Esophagus muscularis mucosa (tissue), 4 donors: ENCODE measurements around the gene DDAH1. TPM values are rescaled to one million over a fixed set of nuclear protein-coding genes. Genes with fewer than 3 reads are reported as not detected.

ENCODE experiments used
- DNase-seq: peaks from one replicate; pipeline ENCODE4 v3.0.0-alpha.2; 2017; ENCODE audit errors: extremely low spot score
- H3K27ac ChIP-seq, 4 donors: fragments of 200-600 bp; sonication (generic); replicated peaks in 1 of 4; 1 replicate in 3 of 4; 2 replicates in 1 of 4; pipeline ENCODE4 v1.5.1; 2016 to 2019; ENCODE audit warnings: mild to moderate bottlenecking in 1 of 4
- H3K27me3 ChIP-seq, 4 donors: fragments of 200-600 bp; sonication (generic); one replicate each; pipeline versions ENCODE4 v1.5.1 to v1.6.0; 2016 to 2019
- H3K36me3 ChIP-seq, 4 donors: fragments of 200-600 bp; sonication (generic); one replicate each; pipeline ENCODE4 v1.5.1; 2016 to 2019
- H3K4me1 ChIP-seq, 4 donors: fragments of 200-600 bp; sonication (generic); one replicate each; pipeline ENCODE4 v1.5.1; 2016 to 2019
- H3K4me3 ChIP-seq, 4 donors: fragments of 200-600 bp; sonication (generic); 1 replicate in 2 of 4; 2 replicates in 2 of 4; pipeline ENCODE4 v1.5.1; 2016 to 2019; ENCODE audit warnings: mild to moderate bottlenecking in 4 of 4, moderate library complexity in 1 of 4
- H3K9me3 ChIP-seq, 4 donors: fragments of 200-600 bp; sonication (generic); 1 replicate in 3 of 4; 2 replicates in 1 of 4; pipeline ENCODE4 v1.5.1; 2016 to 2019
- EP300 ChIP-seq: sonication (generic); formaldehyde crosslinking; IDR thresholded peaks from one replicate; pipeline ENCODE4 v1.6.1; 2017; ENCODE audit warnings: antibody characterized with exemption
- POLR2A ChIP-seq: fragments of 450-650 bp; IDR thresholded peaks from one replicate; pipeline ENCODE4 v1.6.1; 2017; ENCODE audit warnings: antibody characterized with exemption, moderate library complexity, mild to moderate bottlenecking, low read depth
- POLR2AphosphoS5 ChIP-seq, 2 donors: sonication (generic); formaldehyde crosslinking; IDR thresholded peaks; one replicate each; pipeline ENCODE4 v1.6.1; 2017; ENCODE audit warnings: antibody characterized with exemption in 2 of 2
- WGBS: methylation state at CpG from one replicate; pipeline ENCODE4 v1.1.5; 2018; 5-methylcytosine and 5-hydroxymethylcytosine counted together
- intact Hi-C: fragments of 100-400 bp; cut with DNase I; formaldehyde crosslinking; loops from one replicate; pipeline ENCODE4 v1.15.1; 2023
- total RNA-seq, 4 donors: library from RNA; depleted of rRNA; stranded (reverse); fragments of >200 nt; gene quantifications; one replicate each; pipeline versions ENCODE4 v1.1.0 to v1.2.1, GENCODE V29; 2016
- TF ChIP-seq, protein P1 (sequence below), 3 experiments: fragments of 200-600 bp in 2 of 3; fragments of 450-650 bp in 1 of 3; sonication (generic) in 2 of 3; IDR thresholded peaks; one replicate each; pipeline ENCODE4 v1.5.1; 2017 to 2019; ENCODE audit warnings: antibody characterized with exemption in 3 of 3, mild to moderate bottlenecking in 2 of 3, moderate library complexity in 1 of 3

Gene DDAH1
- total RNA-seq, 4 donors from 2014 or later, result 27.0 to 75.3 (median 38.0) TPM

DNA sequence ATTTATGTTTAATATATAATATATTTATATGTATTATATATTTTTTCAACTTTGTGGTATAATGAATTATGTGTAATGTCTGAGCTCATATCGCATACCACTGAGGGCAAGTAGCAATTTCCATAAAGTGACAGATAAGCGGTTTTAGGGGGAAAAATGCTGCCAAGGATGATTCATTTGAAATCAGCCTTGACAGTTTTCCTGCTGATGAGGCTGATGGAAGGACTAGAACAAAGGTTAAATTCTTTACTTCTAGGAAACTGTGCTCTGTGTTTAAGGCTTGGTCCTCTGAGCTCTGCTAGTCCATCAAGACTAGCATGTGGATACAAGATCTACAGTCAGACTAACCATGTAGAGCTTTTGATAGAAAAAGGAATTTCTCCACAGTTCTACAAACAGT is 19.3 kb upstream of the DDAH1 start:
- Histone ChIP-seq H3K36me3 (no peaks in the 10 kb centered on the region), H3K4me3 (no peak overlapping the region), H3K4me1 (no peaks in the 10 kb centered on the region), H3K9me3 (no peaks in the 10 kb centered on the region), H3K27ac (no peak overlapping the region), H3K27me3 (no peaks in the 10 kb centered on the region)
- TF ChIP-seq EP300, result no peak
- TF ChIP-seq POLR2AphosphoS5 (IDR thresholded peaks at IDR 0.05), result no peak
- TF ChIP-seq, protein P1, sequence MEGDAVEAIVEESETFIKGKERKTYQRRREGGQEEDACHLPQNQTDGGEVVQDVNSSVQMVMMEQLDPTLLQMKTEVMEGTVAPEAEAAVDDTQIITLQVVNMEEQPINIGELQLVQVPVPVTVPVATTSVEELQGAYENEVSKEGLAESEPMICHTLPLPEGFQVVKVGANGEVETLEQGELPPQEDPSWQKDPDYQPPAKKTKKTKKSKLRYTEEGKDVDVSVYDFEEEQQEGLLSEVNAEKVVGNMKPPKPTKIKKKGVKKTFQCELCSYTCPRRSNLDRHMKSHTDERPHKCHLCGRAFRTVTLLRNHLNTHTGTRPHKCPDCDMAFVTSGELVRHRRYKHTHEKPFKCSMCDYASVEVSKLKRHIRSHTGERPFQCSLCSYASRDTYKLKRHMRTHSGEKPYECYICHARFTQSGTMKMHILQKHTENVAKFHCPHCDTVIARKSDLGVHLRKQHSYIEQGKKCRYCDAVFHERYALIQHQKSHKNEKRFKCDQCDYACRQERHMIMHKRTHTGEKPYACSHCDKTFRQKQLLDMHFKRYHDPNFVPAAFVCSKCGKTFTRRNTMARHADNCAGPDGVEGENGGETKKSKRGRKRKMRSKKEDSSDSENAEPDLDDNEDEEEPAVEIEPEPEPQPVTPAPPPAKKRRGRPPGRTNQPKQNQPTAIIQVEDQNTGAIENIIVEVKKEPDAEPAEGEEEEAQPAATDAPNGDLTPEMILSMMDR (IDR thresholded peaks at IDR 0.05), result no peak
- TF ChIP-seq POLR2A, result no peak
- no peak for DNase-seq
- intact Hi-C loops, result no loop called here
- 92% methylated on average over 2 of the region's 2 CpGs for WGBS

- intact Hi-C loops, result no loop called here
- Histone ChIP-seq H3K27ac (no peak overlapping the region), H3K9me3 (no peaks in the 10 kb centered on the region), H3K4me1 (no peaks in the 10 kb centered on the region), H3K36me3 (no peaks in the 10 kb centered on the region), H3K27me3 (no peaks in the 10 kb centered on the region), H3K4me3 (no peak overlapping the region)
- WGBS, result 91% methylated on average over 3 of the region's 3 CpGs
- TF ChIP-seq POLR2AphosphoS5 (IDR thresholded peaks at IDR 0.05), result no peak
- TF ChIP-seq POLR2A, result no peak
- TF ChIP-seq, protein P1 (IDR thresholded peaks at IDR 0.05), result no peak
- no peak for TF ChIP-seq EP300
- no peak for DNase-seq
Observed at GRCh38 chr1:85481688-85482087, 16.7 kb upstream of the DDAH1 start.

DNA sequence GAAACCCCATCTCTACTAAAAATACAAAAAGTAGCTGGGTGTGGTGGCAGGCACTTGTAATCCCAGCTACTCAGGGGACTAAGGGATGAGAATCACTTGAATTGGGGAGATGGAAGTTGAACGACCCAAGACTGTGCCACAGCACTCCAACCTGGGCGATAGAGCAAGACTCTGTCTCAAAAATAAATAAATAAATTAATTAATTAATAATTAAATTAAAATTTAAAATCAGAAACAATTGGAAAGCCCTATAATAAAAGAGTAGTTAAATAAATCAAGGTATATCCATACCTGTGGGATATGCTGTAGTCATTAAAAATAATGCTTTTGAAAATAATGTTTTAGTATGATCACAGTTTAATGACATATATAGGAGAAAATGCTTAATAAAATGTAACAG is 15.6 kb upstream of the DDAH1 start:
- no peaks in the 10 kb centered on the region for H3K4me1 ChIP-seq
- intact Hi-C loops, result no loop called here
- TF ChIP-seq POLR2A, result no peak
- TF ChIP-seq, protein P1 (IDR thresholded peaks at IDR 0.05), result no peak
- no peak for TF ChIP-seq EP300
- TF ChIP-seq POLR2AphosphoS5 (IDR thresholded peaks at IDR 0.05), result no peak
- WGBS, result 87% methylated on average over 2 of the region's 2 CpGs
- no peaks in the 10 kb centered on the region for H3K27me3 ChIP-seq
- DNase-seq, result no peak
- H3K27ac ChIP-seq, result no peak overlapping the region
- no peaks in the 10 kb centered on the region for H3K9me3 ChIP-seq
- H3K36me3 ChIP-seq, result no peaks in the 10 kb centered on the region
- no peak overlapping the region for H3K4me3 ChIP-seq

- DNase-seq, result no peak
- no peaks in the 10 kb centered on the region for H3K4me1 ChIP-seq
- H3K27ac ChIP-seq, result no peak overlapping the region
- intact Hi-C loops, result no loop called here
- TF ChIP-seq EP300, result no peak
- TF ChIP-seq, protein P1 (IDR thresholded peaks at IDR 0.05), result no peak
- no peak for TF ChIP-seq POLR2AphosphoS5 (IDR thresholded peaks at IDR 0.05)
- no peak for TF ChIP-seq POLR2A
- no peak overlapping the region for H3K4me3 ChIP-seq
- no peaks in the 10 kb centered on the region for H3K36me3 ChIP-seq
- WGBS, result 100% methylated on average over 1 of the region's 1 CpG
- H3K27me3 ChIP-seq, result no peaks in the 10 kb centered on the region
- no peaks in the 10 kb centered on the region for H3K9me3 ChIP-seq
Observed at GRCh38 chr1:85479491-85479890, 14.5 kb upstream of the DDAH1 start.

DNA sequence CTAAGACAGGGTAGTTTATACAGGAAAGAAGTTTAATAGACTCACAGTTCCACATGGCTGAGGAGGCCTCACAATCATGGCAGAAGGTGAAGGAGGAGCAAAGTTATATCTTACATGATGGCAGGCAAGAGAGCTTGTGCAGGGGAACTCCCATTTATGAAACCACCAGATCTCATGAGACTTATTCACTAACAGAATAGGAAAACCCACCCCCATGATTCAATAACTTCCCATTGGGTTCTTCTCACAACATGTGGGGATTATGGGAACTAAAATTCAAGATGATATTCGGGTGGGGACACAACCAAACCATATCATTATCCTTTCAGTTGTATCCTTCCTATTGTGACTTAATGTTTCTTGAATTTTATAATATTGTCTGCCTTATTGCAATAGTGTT is 13.4 kb upstream of the DDAH1 start:
- DNase-seq, result no peak
- H3K4me3 ChIP-seq, result no peak overlapping the region
- intact Hi-C loops, result no loop called here

More for the DNA sequence above, 13.4 kb upstream of the DDAH1 start:
- H3K9me3 ChIP-seq, result no peaks in the 10 kb centered on the region
- 79% methylated on average over 1 of the region's 1 CpG for WGBS
- no peaks in the 10 kb centered on the region for H3K4me1 ChIP-seq
- no peaks in the 10 kb centered on the region for H3K27me3 ChIP-seq
- no peaks in the 10 kb centered on the region for H3K36me3 ChIP-seq
- no peak overlapping the region for H3K27ac ChIP-seq
- TF ChIP-seq EP300, result no peak
